IPS DF 6.9 (cell line): ENCODE results near the gene CCNYL1.

Experiments used
- DNase-seq: peaks from one replicate; pipeline ENCODE4 v3.0.0-alpha.2; 2013; ENCODE audit warnings: low read depth, low spot score
- H3K27ac ChIP-seq: one replicate; pipeline ENCODE4 v1.5.1; 2013; ENCODE audit warnings: low read length, control low read depth
- H3K27me3 ChIP-seq: 2 replicates; pipeline ENCODE4 v1.6.1; 2013; ENCODE audit warnings: mild to moderate bottlenecking, low read length; ENCODE audit not compliant: control insufficient read depth, insufficient read depth
- H3K36me3 ChIP-seq: 2 replicates; pipeline ENCODE4 v1.6.1; 2013; ENCODE audit warnings: low read length; ENCODE audit not compliant: control insufficient read depth, insufficient read depth
- H3K4me1 ChIP-seq: 2 replicates; pipeline ENCODE4 v1.6.1; 2013; ENCODE audit warnings: low read length; ENCODE audit not compliant: control insufficient read depth, insufficient read depth
- H3K4me3 ChIP-seq: 2 replicates; pipeline ENCODE4 v1.5.1; 2013; ENCODE audit warnings: mild to moderate bottlenecking, low read length
- H3K9me3 ChIP-seq: 2 replicates; pipeline ENCODE4 v1.6.1; 2013; ENCODE audit warnings: low read length, inconsistent platforms; ENCODE audit not compliant: control insufficient read depth, insufficient read depth
- WGBS: extraction: QIAGEN DNeasy Blood & Tissue Kit; methylation state at CpG from one replicate; pipeline ENCODE4 v1.1.7; 2013; ENCODE audit warnings: mixed read lengths, missing lambda C conversion rate; ENCODE audit not compliant: insufficient read length, insufficient coverage; 5-methylcytosine and 5-hydroxymethylcytosine counted together

CCNYL1 gene

DNA sequence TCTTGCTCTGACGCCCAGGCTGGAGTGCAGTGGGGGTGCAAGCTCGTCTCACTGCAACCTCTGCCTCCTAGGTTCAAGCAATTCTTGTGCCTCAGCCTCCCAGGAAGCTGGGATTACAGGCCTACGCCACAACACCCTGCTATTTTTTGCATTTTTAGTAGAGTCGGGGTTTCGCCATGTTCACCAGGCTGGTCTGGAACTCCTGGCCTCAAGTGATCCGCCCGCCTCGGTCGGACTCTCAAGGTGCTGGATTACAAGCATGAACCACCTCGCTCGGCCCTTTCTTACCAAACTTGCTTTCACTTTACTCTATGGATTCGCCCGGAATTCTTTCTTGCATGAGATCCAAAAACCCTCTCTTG lies 61.4 kb downstream of the CCNYL1 start:
- H3K9me3 ChIP-seq = no peaks in the 10 kb centered on the region
- DNase-seq = no peak
- WGBS = no CpG with 5 or more reads among the region's 13 CpGs
- H3K36me3 ChIP-seq = no peaks in the 10 kb centered on the region
- no peaks in the 10 kb centered on the region for H3K27me3 ChIP-seq
- H3K4me3 ChIP-seq = no peak overlapping the region
- H3K4me1 ChIP-seq = peaks cover 4% of the 10 kb centered on the region
- H3K27ac ChIP-seq = no peak overlapping the region

DNA sequence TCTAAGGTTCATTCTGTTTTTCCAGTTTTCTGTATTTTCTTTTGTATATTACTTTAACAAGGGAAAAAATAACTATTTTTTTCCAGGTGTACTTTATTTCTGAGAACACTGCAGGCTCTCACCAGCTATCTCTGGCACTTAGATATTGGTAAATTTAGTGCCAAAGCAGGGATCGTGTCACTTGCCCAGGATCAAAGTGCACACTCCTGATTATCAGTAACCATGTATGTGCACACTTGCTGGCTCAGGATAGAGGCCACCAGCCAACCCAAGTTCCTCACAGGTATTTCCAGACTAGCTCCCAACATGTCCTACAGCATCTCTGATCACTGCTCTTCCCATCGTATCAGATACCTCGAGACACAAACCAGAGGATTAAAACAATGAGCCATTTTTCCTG lies 64.0 kb downstream of the CCNYL1 start:
- DNase-seq = no peak
- no peak overlapping the region for H3K27ac ChIP-seq
- 0 out of 2 replicates have a peak, but pooled peaks cover 2% of the 10 kb centered on the region for H3K4me1 ChIP-seq
- H3K27me3 ChIP-seq = no peaks in the 10 kb centered on the region
- no peaks in the 10 kb centered on the region for H3K36me3 ChIP-seq
- H3K4me3 ChIP-seq = no peak overlapping the region
- H3K9me3 ChIP-seq = no peaks in the 10 kb centered on the region
- no CpG with 5 or more reads among the region's 3 CpGs for WGBS

DNA sequence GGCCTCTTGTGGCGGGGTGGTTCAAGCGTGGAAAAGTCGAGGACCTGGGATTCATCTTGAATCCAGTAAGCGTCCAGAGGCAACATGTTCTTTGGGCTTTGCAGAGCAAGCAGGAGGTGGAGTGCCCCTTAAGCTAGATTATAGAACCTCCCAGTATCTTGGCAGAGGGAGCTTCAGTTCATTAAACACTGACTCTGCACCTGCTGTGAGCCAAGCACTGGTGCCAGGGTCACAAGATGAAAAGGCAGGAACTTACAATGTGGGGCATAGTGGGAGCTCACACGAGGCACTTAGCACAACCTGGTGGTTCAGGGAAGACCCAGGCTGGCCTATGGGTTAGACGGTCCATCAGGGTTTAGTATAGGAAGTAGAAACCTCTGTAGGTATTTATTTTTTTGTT lies 65.7 kb downstream of the CCNYL1 start:
- no peak for DNase-seq
- Histone ChIP-seq H3K27ac (no peak overlapping the region), H3K4me3 (no peak overlapping the region), H3K4me1 (no peaks in the 10 kb centered on the region), H3K27me3 (no peaks in the 10 kb centered on the region), H3K9me3 (no peaks in the 10 kb centered on the region), H3K36me3 (no peaks in the 10 kb centered on the region)
- WGBS = no CpG with 5 or more reads among the region's 6 CpGs

DNA sequence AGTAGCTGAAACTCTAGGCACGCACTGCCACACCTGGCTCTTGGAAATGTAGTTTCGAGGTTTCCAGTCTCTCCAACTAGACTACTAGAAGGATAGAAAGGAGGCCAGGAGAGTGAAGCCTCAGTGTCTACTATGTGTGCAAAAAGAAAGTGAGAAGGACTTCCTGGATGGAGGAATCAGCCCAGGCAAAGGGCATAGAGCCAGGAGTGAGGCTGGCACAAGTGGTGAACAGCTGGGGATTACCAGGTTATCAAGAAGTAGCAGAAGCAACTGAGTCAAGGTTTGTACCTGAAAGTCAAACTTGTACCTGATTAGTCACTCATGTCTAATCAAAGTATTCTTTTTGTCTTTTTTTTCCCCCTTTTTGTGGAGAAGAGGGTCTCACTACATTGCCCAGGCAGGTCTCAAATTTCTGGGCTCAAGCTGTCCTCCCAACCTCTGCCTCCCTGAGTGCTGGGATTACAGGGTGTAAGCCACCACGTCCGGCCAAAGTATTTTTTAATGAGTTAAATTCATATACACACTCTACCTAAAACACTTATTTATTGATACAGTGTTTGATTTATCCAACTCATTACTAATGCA lies 67.0 kb downstream of the CCNYL1 start:
- Histone ChIP-seq H3K4me3 (no peak overlapping the region), H3K36me3 (no peaks in the 10 kb centered on the region)

DNA sequence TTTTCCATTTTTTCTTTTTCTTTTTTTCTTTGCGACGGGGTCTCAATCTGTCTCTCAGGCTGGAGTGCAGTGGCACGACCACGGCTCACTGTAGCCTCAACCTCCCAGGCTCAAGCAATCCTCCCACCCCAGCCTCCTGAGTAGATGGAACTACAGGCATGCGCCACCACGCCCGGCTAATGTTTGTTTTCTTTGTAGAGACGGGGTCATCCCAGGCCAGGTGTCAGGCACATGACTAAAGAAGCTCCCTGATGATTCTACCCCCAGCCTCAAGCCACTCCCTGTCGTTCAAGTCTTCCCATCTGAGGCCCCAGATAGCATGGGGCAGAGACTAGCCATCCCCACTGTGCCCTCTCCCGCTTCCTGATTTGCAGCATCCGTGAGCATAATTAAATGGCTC lies 68.1 kb downstream of the CCNYL1 start:
- Histone ChIP-seq H3K4me3 (no peak overlapping the region), H3K9me3 (no peaks in the 10 kb centered on the region), H3K4me1 (no peaks in the 10 kb centered on the region), H3K27me3 (no peaks in the 10 kb centered on the region), H3K27ac (no peak overlapping the region), H3K36me3 (no peaks in the 10 kb centered on the region)
- DNase-seq = no peak
- no CpG with 5 or more reads among the region's 11 CpGs for WGBS

More for the DNA sequence above, 67.0 kb downstream of the CCNYL1 start:
- no peaks in the 10 kb centered on the region for H3K27me3 ChIP-seq
- no CpG with 5 or more reads among the region's 4 CpGs for WGBS
- H3K27ac ChIP-seq = no peak overlapping the region
- DNase-seq = no peak
- H3K4me1 ChIP-seq = no peaks in the 10 kb centered on the region
- H3K9me3 ChIP-seq = no peaks in the 10 kb centered on the region

DNA sequence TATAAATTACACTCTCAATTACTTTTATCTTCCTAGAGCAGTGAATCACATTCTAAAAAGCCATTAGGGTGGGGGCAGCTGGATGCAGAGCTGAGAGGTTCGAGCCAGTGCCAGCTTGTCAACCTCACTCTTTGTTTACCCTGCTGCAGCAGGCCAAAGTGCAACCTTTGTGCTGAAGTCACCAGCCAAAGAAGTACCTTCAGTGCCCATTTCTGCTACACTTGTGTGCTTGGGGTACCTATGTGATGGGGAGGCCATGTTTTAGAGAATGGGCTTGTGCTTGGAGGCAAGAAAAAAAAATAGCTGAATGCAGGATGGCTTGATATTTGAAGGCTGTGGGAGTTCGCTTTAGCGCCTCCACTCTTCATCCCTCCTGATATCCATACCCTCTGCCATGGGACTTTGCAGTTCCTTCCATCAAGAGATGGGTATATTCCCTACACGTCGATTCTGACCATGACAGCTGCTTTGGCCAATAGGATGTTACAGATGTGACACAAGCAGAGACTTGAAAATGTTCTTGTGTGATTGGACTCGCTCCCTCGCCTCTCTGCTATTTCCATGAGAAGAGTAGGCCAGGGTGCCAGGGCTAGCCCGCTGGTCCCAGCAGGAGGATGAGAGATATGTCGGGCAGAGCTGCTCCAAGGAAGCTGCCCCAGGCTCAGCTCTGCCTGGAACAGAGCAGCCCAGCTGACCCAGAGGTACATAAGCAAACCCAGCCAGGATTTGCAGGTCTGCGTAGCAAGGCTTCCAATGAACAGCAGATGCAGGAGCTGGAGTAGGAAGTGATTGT lies 71.0 kb downstream of the CCNYL1 start:
- Histone ChIP-seq H3K9me3 (no peaks in the 10 kb centered on the region), H3K36me3 (no peaks in the 10 kb centered on the region), H3K27me3 (no peaks in the 10 kb centered on the region), H3K4me3 (no peak overlapping the region), H3K27ac (no peak overlapping the region), H3K4me1 (no peaks in the 10 kb centered on the region)
- no CpG with 5 or more reads among the region's 10 CpGs for WGBS
- no peak for DNase-seq

DNA sequence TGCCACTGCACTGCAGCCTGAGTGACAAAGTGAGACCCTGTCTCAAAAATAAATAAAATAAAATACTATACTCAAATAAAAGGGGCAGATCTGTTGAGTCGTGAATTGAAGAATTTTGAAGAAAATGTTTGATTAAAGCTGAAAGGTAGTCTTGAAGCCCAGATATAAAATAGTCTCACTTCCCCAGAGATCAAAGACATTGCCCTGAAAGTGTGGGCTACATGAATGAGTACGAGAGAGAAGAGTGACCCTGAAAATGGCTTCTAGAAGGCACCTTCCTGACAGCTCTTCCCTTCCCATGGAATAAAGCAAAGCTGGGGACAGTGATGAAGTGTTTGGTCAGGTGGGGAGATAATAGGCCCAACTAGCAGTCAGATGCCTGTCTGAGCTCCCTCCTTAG lies 72.1 kb downstream of the CCNYL1 start:
- Histone ChIP-seq H3K4me1 (no peaks in the 10 kb centered on the region), H3K4me3 (no peak overlapping the region), H3K9me3 (no peaks in the 10 kb centered on the region), H3K36me3 (no peaks in the 10 kb centered on the region), H3K27ac (no peak overlapping the region), H3K27me3 (no peaks in the 10 kb centered on the region)
- WGBS = 100% methylated on average over 1 of the region's 2 CpGs
- no peak for DNase-seq

DNA sequence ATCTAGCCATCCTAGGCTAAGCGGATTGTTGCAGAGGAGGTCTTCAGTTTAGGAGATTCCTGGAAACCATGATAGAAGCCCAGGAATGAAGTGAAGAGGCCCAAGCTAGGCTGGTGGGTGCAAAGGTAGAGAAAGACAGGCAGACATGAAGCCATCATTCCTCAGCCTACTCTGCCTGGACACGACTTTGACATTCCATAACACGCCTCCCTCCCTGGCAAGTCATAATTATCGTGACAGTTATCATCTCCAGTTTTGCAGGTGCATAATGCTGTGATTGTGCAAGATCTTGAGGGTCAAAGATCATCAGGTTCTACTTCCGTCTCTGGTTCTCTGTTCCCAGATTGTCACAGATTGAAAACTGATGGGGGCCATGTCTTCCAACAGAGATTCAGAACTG lies 73.5 kb downstream of the CCNYL1 start:
- no peak overlapping the region for H3K27ac ChIP-seq
- no peaks in the 10 kb centered on the region for H3K27me3 ChIP-seq
- no peaks in the 10 kb centered on the region for H3K36me3 ChIP-seq
- no peaks in the 10 kb centered on the region for H3K9me3 ChIP-seq
- H3K4me1 ChIP-seq = no peaks in the 10 kb centered on the region
- no peak overlapping the region for H3K4me3 ChIP-seq
- WGBS = no CpG with 5 or more reads among the region's 5 CpGs
- no peak for DNase-seq

DNA sequence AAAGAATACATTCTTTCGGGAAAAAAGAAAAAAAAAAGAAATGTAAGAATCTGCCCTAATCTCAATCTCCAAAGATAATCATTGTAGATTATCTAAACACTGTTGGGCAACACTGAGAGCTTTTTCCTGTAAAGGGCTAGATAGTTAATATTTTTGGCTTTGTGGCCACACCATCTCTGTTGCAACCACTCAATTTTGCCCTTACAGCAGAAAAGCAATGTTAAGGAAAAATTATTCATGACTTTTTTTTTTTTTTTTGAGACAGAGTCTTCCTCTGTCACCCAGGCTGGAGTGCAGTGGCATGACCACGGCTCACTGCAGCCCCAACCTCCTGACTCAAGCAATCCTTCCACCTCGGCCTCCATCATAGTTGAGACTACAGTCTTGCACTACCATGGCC lies 75.6 kb downstream of the CCNYL1 start:
- H3K9me3 ChIP-seq = no peaks in the 10 kb centered on the region

DNA sequence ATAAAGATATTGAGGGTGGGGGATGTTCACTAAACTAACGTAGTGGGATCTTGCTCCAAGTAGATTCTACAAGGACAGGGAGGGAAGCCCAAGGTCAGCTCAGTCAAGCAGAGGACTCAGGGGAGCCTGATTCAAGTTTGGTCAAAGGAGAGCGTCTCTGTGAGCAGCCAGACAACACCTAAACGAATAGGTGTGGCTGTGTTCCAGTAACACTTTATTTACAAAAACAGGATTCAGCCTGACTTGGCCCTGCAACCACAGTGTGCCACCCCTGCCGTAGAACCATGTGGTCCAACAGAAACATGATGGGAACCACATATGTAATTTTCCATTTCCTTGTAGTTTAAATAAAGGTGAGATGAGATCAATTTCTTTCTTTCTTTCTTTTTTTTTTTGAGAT lies 76.4 kb downstream of the CCNYL1 start:
- Histone ChIP-seq H3K27ac (no peak overlapping the region), H3K36me3 (no peaks in the 10 kb centered on the region), H3K4me3 (no peak overlapping the region), H3K9me3 (no peaks in the 10 kb centered on the region), H3K4me1 (peaks cover 3% of the 10 kb centered on the region), H3K27me3 (no peaks in the 10 kb centered on the region)
- DNase-seq = no peak
- WGBS = no CpG with 5 or more reads among the region's 4 CpGs

More for the DNA sequence above, 75.6 kb downstream of the CCNYL1 start:
- H3K4me1 ChIP-seq = peaks cover 1% of the 10 kb centered on the region; the same call in 1 of the 2 replicates
- no peak for DNase-seq
- no peak overlapping the region for H3K27ac ChIP-seq
- H3K36me3 ChIP-seq = no peaks in the 10 kb centered on the region
- H3K4me3 ChIP-seq = no peak overlapping the region
- WGBS = no CpG with 5 or more reads among the region's 3 CpGs
- H3K27me3 ChIP-seq = no peaks in the 10 kb centered on the region

DNA sequence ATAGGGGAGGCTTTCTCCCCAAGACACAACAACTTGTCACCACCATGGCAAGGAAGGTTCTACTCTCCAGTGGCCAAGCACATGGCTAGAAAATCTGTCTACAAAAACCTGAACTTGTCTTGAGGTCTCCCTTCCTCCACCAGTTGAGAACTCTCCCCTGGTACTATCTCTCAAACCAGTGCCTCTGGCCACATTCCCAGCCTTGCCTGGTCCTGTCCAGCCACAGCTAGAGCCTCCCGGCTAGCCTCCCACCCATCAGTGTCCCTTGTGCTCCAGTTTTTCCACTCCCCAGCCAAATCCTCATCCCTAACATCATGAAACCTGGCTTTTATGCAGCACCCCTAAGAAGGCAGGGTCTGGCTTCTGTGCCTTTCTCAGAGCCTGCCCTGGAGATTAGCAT lies 79.5 kb downstream of the CCNYL1 start:
- Histone ChIP-seq H3K27me3 (no peaks in the 10 kb centered on the region), H3K27ac (no peak overlapping the region), H3K4me3 (no peak overlapping the region), H3K4me1 (peaks cover 3% of the 10 kb centered on the region), H3K9me3 (no peaks in the 10 kb centered on the region), H3K36me3 (no peaks in the 10 kb centered on the region)
- whole genome bisulfite sequencing = no CpG with 5 or more reads among the region's 1 CpG
- DNase-seq = no peak
